ENCODE measurements around the gene GALNT17.

GRCh38 chr7:71323726-71324125 is 191.8 kb downstream of the GALNT17 start:
- TF ChIP-seq GATA3 (IDR thresholded peaks at IDR 0.05; ENCODE audit: low read depth, low read length) (no peak), GATA2 (IDR thresholded peaks at IDR 0.05; ENCODE audit: low read depth, low read length) (no peak)

Measured in SH-SY5Y (cell line).